Osteoblast (primary cell): Measurements from ENCODE around the gene HRH2. TPM values are rescaled to one million over a fixed set of nuclear protein-coding genes. Genes with fewer than 3 reads are reported as not detected.

Experiments used
- DNase-seq: peaks from one replicate; pipeline ENCODE4 v3.0.0; 2011; ENCODE audit warnings: low spot score, mixed read lengths; ENCODE audit not compliant: insufficient read length; ENCODE audit errors: missing footprints
- H2AFZ ChIP-seq: 2 replicates; pipeline ENCODE4 v1.6.0; 2011; ENCODE audit warnings: mild to moderate bottlenecking, low read length
- H3K27ac ChIP-seq: 2 replicates; pipeline ENCODE4 v1.5.1; 2011; ENCODE audit warnings: mild to moderate bottlenecking, low read depth, low read length, moderate library complexity
- H3K27me3 ChIP-seq: 2 replicates; pipeline ENCODE4 v1.6.0; 2012; ENCODE audit warnings: mild to moderate bottlenecking, control low read depth, inconsistent platforms, low read length, moderate library complexity; ENCODE audit not compliant: insufficient read depth
- H3K36me3 ChIP-seq: 2 replicates; pipeline ENCODE4 v1.5.1; 2011; ENCODE audit warnings: mild to moderate bottlenecking, low read length, control low read depth, moderate library complexity; ENCODE audit not compliant: insufficient read depth
- H3K4me1 ChIP-seq: 2 replicates; pipeline ENCODE4 v1.5.1; 2011; ENCODE audit warnings: mild to moderate bottlenecking, low read length, control low read depth, moderate library complexity; ENCODE audit not compliant: insufficient read depth
- H3K4me2 ChIP-seq: 2 replicates; pipeline ENCODE4 v1.6.0; 2011; ENCODE audit warnings: mild to moderate bottlenecking, low read length; ENCODE audit not compliant: insufficient read depth
- H3K4me3 ChIP-seq: fragments of 200-600 bp; sonication (generic); 3 replicates; pipeline ENCODE4 v1.5.1; 2012; ENCODE audit warnings: mild to moderate bottlenecking, low read length, inconsistent platforms; ENCODE audit not compliant: insufficient read depth
- H3K79me2 ChIP-seq: 2 replicates; pipeline ENCODE4 v1.6.0; 2012; ENCODE audit warnings: mild to moderate bottlenecking, low read length, control low read depth, inconsistent platforms; ENCODE audit not compliant: insufficient read depth
- H3K9me3 ChIP-seq: 2 replicates; pipeline ENCODE4 v1.5.1; 2011; ENCODE audit warnings: low read depth, low read length, control low read depth
- H4K20me1 ChIP-seq: 2 replicates; pipeline ENCODE4 v1.6.0; 2012; ENCODE audit warnings: mild to moderate bottlenecking, low read length, control low read depth; ENCODE audit not compliant: insufficient read depth
- CTCF ChIP-seq: IDR thresholded peaks from 2 replicates; pipeline ENCODE4 v1.5.1; 2011; ENCODE audit warnings: mild to moderate bottlenecking, low read depth, low read length, moderate library complexity; ENCODE audit errors: extremely low read depth
- total RNA-seq: library from RNA; depleted of rRNA; stranded (reverse); fragments of >200 nt; gene quantifications from 2 replicates; pipeline ENCODE4 v1.2.3, GENCODE V29; 2012

The HRH2 gene
- total RNA-seq, 1 donor = 0.36 TPM

DNA sequence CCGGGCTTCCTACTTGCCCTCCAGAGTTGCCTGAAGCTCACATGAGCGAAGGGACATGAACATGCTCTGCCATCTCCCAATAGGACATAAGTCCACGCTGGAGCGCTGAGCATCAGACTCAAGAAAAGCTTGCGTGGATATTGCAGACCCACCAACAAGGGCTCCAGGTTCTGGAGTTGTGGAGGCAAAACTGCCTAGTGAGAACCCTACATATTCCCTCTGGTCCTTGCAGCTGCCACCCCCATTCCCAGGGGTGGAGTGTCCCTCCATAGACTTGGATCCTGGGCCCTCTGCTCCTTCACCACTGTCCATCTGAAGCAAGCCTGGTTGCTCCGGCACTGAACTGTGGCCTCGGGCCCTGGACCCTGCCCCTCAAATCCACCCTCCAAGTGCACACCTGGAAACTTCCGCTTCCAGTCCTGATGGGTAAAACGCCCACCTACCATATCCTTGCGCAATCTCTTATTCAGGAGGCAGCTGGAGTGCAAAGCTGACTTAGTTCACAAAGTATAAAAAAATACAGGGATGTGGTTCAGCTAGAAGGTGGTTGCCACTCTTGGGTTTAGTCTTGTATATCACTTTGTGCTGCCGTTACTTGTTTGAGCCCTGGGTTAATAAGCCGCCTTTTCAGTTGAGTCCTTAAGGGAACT is 28.0 kb downstream of the HRH2 start:
- Histone ChIP-seq H3K4me1 (no peaks in the 10 kb centered on the region), H3K79me2 (no peaks in the 10 kb centered on the region), H3K9me3 (no peaks in the 10 kb centered on the region), H4K20me1 (no peaks in the 10 kb centered on the region), H3K36me3 (no peaks in the 10 kb centered on the region), H3K27me3 (no peaks in the 10 kb centered on the region), H3K4me2 (no peak overlapping the region), H3K4me3 (no peak overlapping the region), H3K27ac (no peak overlapping the region), H2AFZ (no peak overlapping the region)
- DNase-seq = no peak
- TF ChIP-seq CTCF = no peak

- Histone ChIP-seq H3K4me2 (no peak overlapping the region), H4K20me1 (no peaks in the 10 kb centered on the region), H3K36me3 (no peaks in the 10 kb centered on the region), H3K27ac (no peak overlapping the region), H2AFZ (no peak overlapping the region), H3K27me3 (no peaks in the 10 kb centered on the region), H3K79me2 (no peaks in the 10 kb centered on the region), H3K4me3 (no peak overlapping the region), H3K4me1 (no peaks in the 10 kb centered on the region), H3K9me3 (no peaks in the 10 kb centered on the region)
- DNase-seq = peak; percentile 25
- no peak for TF ChIP-seq CTCF
These were observed 28.5 kb downstream of the HRH2 start for GRCh38 chr5:175686396-175686795.

GRCh38 chr5:175686826-175687225 is 29.0 kb downstream of the HRH2 start:
- no peak for TF ChIP-seq CTCF
- no peaks in the 10 kb centered on the region for H3K79me2 ChIP-seq
- DNase-seq = peak; percentile 10
- H3K4me2 ChIP-seq = no peak overlapping the region
- no peaks in the 10 kb centered on the region for H3K27me3 ChIP-seq
- H3K4me3 ChIP-seq = no peak overlapping the region
- no peaks in the 10 kb centered on the region for H3K4me1 ChIP-seq
- H3K36me3 ChIP-seq = no peaks in the 10 kb centered on the region
- H2AFZ ChIP-seq = no peak overlapping the region
- H3K9me3 ChIP-seq = no peaks in the 10 kb centered on the region
- H4K20me1 ChIP-seq = no peaks in the 10 kb centered on the region
- no peak overlapping the region for H3K27ac ChIP-seq

DNA sequence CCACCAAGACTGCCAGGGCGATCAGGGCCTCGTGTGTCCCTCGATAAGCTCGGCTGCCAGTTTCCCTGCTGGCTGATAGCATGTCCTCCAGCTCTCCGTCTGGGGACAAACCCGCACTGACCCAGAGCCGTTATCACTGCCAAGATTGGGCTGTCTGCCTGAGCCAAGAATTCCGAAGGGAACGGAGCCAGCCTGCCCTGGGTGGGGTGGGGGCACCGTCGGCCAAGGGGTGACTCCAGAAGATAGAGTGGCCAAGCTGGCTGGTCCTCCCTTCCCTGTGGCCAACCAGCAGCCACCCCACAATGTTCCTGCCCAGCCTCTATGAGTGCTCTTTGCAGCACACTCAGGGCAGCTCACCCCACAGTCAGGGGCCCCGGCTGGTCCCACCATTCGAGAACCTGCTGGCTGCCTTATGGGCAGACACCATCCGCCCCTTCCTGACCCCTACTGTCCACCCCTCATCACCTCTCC is 29.4 kb downstream of the HRH2 start:
- Histone ChIP-seq H3K79me2 (no peaks in the 10 kb centered on the region), H3K4me1 (no peaks in the 10 kb centered on the region), H3K4me3 (no peak overlapping the region), H3K27me3 (no peaks in the 10 kb centered on the region), H4K20me1 (no peaks in the 10 kb centered on the region), H3K27ac (no peak overlapping the region), H2AFZ (no peak overlapping the region), H3K4me2 (no peak overlapping the region), H3K36me3 (no peaks in the 10 kb centered on the region), H3K9me3 (no peaks in the 10 kb centered on the region)
- no peak for TF ChIP-seq CTCF
- DNase-seq = peak; percentile 51
